ENCODE results near the gene ZNF512. TPM values are rescaled to one million over a fixed set of nuclear protein-coding genes. Genes with fewer than 3 reads are reported as not detected.

The ZNF512 gene
- polyA plus RNA-seq, 2 of the 4 experiments (the other 2 are of a cell fraction) = 25.3 to 55.4 TPM

- Histone ChIP-seq H3K4me3 (no peak overlapping the region), H3K4me1 (no peaks in the 10 kb centered on the region), H3K9me3 (no peaks in the 10 kb centered on the region), H3K27ac (no peak overlapping the region), H3K4me2 (no peak overlapping the region)
- TF ChIP-seq PHF8 (IDR thresholded peaks at IDR 0.05; ENCODE audit: borderline replicate concordance, low read depth) (no peak), TP53 (CRISPR knock-in tag; IDR thresholded peaks at IDR 0.05) (no peak)
- 81% methylated on average over 5 of the region's 5 CpGs for WGBS (ENCODE audit: missing lambda C conversion rate)
- DNase-seq (ENCODE audit: low read depth in 1 of 2, low spot score in 1 of 2) = no peak
- CTCF ChIA-PET = interaction anchor here (1.1 kb wide), 1 partner anchor 9 kb away, joined by 3 read pairs; no protein-coding TSS in a partner anchor
- POLR2A ChIA-PET = no interaction called here
- no peak for ATAC-seq
- no peak for FAIRE-seq
Observed at GRCh38 chr2:27636766-27637165, 53.9 kb downstream of the ZNF512 start.

- H3K4me3 ChIP-seq = no peak overlapping the region
- WGBS (ENCODE audit: missing lambda C conversion rate) = 87% methylated on average over 3 of the region's 3 CpGs
- TF ChIP-seq CBX8 (IDR thresholded peaks at IDR 0.05) = no peak
- no peak for TF ChIP-seq CHD2 (IDR thresholded peaks at IDR 0.05; ENCODE audit: low read length, partially characterized antibody)
- TF ChIP-seq HES2 (IDR thresholded peaks at IDR 0.05) = no peak
- no peak for TF ChIP-seq MAFK (IDR thresholded peaks at IDR 0.05; ENCODE audit: partially characterized antibody)
- TF ChIP-seq HEYL (CRISPR knock-in tag; IDR thresholded peaks at IDR 0.05) = no peak
- TF ChIP-seq RNF2 (IDR thresholded peaks at IDR 0.05; ENCODE audit: borderline replicate concordance, low read depth) = no peak
- TF ChIP-seq NPAS2 (CRISPR knock-in tag; IDR thresholded peaks at IDR 0.05; ENCODE audit: borderline replicate concordance) = no peak
- TF ChIP-seq KDM5A (IDR thresholded peaks at IDR 0.05) = no peak
- no peak for TF ChIP-seq CTCF (IDR thresholded peaks at IDR 0.05)
- no peak for TF ChIP-seq CHD4 (IDR thresholded peaks at IDR 0.05; ENCODE audit: borderline replicate concordance)
- TF ChIP-seq JUN (IDR thresholded peaks at IDR 0.05) = no peak
- TF ChIP-seq NR3C1 (IDR thresholded peaks at IDR 0.05) = no peak
- no peak for TF ChIP-seq MAX (IDR thresholded peaks at IDR 0.05)
- TF ChIP-seq HOXB13 (CRISPR knock-in tag; IDR thresholded peaks at IDR 0.05; ENCODE audit: low read depth) = no peak
- no peak for TF ChIP-seq EP300 (IDR thresholded peaks at IDR 0.05)
- no peak for TF ChIP-seq TFCP2L1 (CRISPR knock-in tag; IDR thresholded peaks at IDR 0.05)
- no peak for TF ChIP-seq RAD21 (conservative IDR thresholded peaks at IDR 0.05 in 1 of 2, IDR thresholded peaks at IDR 0.05 in 1 of 2)
- TF ChIP-seq POLR2AphosphoS2 (conservative IDR thresholded peaks at IDR 0.05; ENCODE audit: low read length) = no peak
- no peaks in the 10 kb centered on the region for H3K4me1 ChIP-seq
- ChIA-PET CTCF (interaction anchor here (0.7 kb wide), 1 partner anchor 191 kb away, joined by 3 read pairs; no protein-coding TSS in a partner anchor), POLR2A (no interaction called here)
- no peaks in the 10 kb centered on the region for H3K9me3 ChIP-seq
- H3K27ac ChIP-seq = no peak overlapping the region
- H3K4me2 ChIP-seq = no peak overlapping the region
- FAIRE-seq (no peak), ATAC-seq (no peak), DNase-seq (ENCODE audit: low read depth in 1 of 2, low spot score in 1 of 2) (no peak)
Observed at GRCh38 chr2:27638037-27638637, 55.3 kb downstream of the ZNF512 start.

GRCh38 chr2:27638709-27639108, 55.9 kb downstream of the ZNF512 start:
- 88% methylated on average over 3 of the region's 3 CpGs for WGBS (ENCODE audit: missing lambda C conversion rate)
- ChIA-PET CTCF (interaction anchor here (1.5 kb wide), 1 partner anchor 45 kb away, joined by 5 read pairs; no protein-coding TSS in a partner anchor), POLR2A (no interaction called here)
- Histone ChIP-seq H3K27ac (no peak overlapping the region), H3K4me2 (no peak overlapping the region), H3K4me1 (no peaks in the 10 kb centered on the region), H3K9me3 (no peaks in the 10 kb centered on the region), H3K4me3 (no peak overlapping the region)
- FAIRE-seq (no peak), ATAC-seq (no peak), DNase-seq (ENCODE audit: low read depth in 1 of 2, low spot score in 1 of 2) (no peak)
- TF ChIP-seq CHD2 (IDR thresholded peaks at IDR 0.05; ENCODE audit: low read length, partially characterized antibody) (no peak), SREBF2 (IDR thresholded peaks at IDR 0.05) (no peak), RCOR1 (IDR thresholded peaks at IDR 0.05; ENCODE audit: low read depth, low read length) (no peak), HES2 (IDR thresholded peaks at IDR 0.05) (no peak), FOSB (CRISPR knock-in tag; IDR thresholded peaks at IDR 0.05) (no peak), CBX8 (IDR thresholded peaks at IDR 0.05) (no peak), RFX5 (IDR thresholded peaks at IDR 0.05) (no peak), ZNF302 (CRISPR knock-in tag; IDR thresholded peaks at IDR 0.05) (no peak), PHF8 (IDR thresholded peaks at IDR 0.05; ENCODE audit: borderline replicate concordance, low read depth) (no peak), JUN (IDR thresholded peaks at IDR 0.05) (no peak), CEBPB (IDR thresholded peaks at IDR 0.05) (no peak), GATA3 (IDR thresholded peaks at IDR 0.05; ENCODE audit: borderline replicate concordance) (no peak), FOXS1 (CRISPR knock-in tag; IDR thresholded peaks at IDR 0.05) (no peak), ZFP36 (IDR thresholded peaks at IDR 0.05; ENCODE audit: borderline replicate concordance, partially characterized antibody) (no peak)
